Measurements from ENCODE around the gene ETNPPL.

DNA sequence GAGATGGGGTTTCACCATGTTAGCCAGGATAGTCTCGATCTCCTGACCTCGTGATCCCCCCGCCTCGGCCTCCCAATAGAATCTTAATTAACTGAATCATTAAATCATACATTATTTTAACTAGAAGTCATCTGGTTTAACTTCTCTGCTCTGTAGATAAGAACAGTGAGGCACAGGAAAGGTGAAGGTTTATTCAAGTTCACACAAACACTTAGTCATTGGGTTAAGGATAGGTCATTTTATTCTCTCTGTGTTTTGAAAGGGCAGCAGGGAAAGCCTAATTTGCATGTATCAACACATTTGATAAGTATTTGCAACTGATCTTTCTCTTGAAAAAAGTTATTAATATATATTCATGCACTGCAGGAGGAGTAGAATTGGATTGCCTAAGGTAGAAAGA, 1.1 kb upstream of the ETNPPL start:
- TF ChIP-seq, protein P1, sequence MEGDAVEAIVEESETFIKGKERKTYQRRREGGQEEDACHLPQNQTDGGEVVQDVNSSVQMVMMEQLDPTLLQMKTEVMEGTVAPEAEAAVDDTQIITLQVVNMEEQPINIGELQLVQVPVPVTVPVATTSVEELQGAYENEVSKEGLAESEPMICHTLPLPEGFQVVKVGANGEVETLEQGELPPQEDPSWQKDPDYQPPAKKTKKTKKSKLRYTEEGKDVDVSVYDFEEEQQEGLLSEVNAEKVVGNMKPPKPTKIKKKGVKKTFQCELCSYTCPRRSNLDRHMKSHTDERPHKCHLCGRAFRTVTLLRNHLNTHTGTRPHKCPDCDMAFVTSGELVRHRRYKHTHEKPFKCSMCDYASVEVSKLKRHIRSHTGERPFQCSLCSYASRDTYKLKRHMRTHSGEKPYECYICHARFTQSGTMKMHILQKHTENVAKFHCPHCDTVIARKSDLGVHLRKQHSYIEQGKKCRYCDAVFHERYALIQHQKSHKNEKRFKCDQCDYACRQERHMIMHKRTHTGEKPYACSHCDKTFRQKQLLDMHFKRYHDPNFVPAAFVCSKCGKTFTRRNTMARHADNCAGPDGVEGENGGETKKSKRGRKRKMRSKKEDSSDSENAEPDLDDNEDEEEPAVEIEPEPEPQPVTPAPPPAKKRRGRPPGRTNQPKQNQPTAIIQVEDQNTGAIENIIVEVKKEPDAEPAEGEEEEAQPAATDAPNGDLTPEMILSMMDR (conservative IDR thresholded peaks at IDR 0.05) = no peak
- no peak for TF ChIP-seq ZFX (IDR thresholded peaks at IDR 0.05)
